GM21423 (cell line): ENCODE results near the gene UROS.
A peak's percentile ranks its signal among the peaks of the same experiment; 100 is the strongest.

Source experiments
- ATAC-seq: cut with Tn5 transposase; IDR thresholded peaks from one replicate; pipeline ENCODE4 v1.9.1; 2021; ENCODE audit warnings: mild to moderate bottlenecking, moderate library complexity; ENCODE audit not compliant: unreplicated experiment

Gene UROS

DNA sequence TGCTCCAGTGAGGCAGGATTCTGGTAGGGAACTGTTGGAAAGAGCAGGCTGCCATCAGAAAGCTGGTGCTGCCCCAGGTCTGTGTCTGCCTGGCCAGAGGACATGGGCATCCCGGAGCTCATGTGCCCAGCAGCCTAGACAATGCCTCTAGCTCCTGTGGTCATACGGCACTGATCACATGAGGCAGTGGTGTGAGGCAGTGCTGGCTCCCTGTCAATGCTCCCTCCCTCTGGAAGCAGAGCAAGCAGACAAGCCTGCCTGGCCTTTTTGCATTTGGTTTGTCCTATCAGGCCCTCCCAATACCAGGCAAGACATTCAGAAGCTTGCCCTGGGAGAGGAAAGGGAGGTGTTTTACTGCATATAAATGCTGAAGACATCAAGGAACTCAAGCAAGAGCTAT is 27.9 kb downstream of the UROS start:
- no peak for ATAC-seq

DNA sequence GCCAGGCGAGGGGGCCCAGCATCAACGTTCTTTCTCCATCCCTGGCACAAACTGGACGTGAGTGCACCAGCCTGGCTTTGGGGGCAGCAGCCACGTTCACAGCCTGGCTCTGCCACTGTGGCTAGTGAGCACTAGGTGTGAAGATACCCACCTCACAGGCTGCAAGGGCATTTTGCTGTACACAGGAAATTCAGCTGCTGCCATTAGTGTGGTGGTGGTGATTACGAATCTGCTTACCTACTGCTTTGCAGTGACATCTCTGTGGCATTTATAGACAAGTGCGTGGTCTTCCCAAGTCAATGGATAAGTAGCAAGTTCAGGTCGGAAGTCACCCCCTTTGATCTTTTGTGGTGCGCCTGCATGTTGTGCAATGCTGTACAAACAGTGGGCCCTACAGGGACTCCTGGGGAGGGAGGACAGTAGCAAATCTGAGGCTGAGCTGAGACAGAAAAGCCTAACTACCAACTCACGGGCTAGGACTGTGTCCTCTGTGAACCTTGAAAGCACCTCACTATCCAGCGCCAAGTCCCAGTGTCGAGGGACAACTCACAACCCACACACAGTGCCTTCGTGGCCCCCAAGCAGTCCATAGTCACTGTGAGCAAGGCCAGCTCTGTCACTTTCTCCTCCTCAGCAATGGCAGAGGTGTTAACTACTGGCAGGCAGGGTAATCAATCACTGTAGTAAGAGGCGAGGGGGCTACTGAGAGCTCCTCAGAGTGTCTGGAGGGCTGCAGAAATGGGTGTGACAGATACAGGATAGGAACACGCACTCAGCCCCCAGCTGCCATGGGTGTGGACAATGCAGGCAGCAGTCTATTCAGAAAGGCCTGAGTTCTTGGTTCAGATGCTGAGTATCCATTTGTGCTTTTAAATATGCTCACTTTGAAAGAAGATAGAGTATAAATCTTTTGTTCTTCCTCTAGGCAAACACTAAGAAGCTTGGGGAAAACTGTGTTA is 30.4 kb downstream of the UROS start:
- ATAC-seq, result no peak

DNA sequence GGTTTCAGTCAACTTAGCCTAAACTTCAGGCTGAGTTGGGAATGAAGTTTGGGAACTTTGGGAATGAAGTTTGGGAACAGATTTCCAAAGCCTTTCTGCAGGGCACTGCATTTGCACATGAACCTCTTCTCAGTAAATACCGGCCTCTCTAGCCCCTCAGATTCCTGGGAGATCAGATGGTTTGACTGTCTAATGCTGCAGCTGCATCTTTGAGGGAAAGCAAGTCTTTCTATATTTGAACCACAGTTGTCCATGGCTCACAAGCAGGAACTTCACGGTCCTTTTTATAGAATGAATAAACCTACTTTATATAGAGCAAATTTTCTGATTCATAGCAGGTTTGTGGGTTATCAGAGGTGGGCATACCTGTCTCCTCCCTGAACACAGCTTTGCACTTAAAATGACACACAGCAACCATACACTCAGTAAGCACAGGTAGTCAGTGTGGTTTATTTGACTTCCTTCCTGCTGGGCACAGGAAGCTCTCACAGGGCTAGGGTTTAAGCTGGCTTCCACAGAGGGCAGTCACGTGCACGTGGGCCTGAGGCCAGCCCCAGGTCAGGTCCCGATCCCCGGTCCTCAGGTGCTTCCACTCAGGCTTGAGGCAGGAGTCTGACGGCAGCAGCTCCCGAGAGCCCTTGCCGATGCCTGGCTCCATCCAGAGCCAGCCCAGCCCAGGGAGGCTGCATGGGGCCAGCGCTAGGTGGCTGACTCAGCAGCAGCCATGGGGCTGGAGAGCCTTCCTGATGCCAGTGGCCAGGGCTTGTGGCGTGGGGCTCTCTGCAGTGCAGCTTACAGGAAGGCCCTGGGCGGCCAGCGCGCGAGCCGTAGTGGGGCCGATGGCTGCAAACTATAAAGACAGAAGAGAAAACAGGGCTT is 34.7 kb downstream of the UROS start:
- ATAC-seq, result no peak

GRCh38 chr10:125785791-125786190 is 37.3 kb downstream of the UROS start:
- no peak for ATAC-seq

GRCh38 chr10:125783957-125784356 is 39.1 kb downstream of the UROS start:
- ATAC-seq, result peak; percentile 85

DNA sequence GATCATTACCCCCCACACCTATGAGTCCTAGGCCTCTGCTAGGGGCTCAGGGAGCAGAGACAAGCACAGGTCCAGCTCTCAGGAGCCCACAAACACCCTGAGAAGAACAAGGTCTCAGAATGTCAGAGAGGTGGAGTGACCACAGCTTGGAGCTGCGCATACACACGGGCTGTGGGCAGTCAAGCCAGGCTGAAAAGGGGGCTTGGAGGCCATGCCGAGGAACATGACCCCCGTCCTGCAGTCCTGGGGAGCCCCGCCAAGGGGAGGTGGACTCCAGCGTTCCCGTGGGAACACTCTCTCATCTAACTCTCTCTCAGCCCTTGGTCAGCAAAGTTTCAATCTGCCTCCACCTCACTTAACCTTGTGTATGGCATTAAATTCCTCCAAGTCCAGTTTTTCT is 39.6 kb downstream of the UROS start:
- ATAC-seq, result no peak

GRCh38 chr10:125782616-125783015 is 40.4 kb downstream of the UROS start:
- ATAC-seq, result no peak

DNA sequence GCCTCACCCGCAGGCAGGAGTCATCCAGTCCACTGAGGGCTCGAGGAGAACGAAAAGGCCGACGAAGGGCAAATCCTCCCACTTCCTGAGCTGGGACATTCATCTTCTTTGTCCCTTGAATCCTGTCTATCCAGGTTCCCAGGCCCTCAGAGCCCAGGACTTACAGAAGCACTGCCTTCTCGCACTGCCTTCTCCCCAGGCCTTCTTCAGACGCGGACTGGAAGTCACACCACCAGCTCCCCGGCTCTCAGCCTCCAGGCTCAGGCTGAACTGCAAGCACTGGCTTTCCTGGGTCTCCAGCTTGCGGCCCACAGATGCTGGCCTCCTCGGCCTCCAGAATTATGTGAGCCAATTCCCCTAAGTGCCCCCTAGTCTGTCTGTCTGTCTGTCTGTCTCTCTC is 41.0 kb downstream of the UROS start:
- ATAC-seq, result no peak

GRCh38 chr10:125781374-125781773 is 41.7 kb downstream of the UROS start:
- ATAC-seq, result no peak

DNA sequence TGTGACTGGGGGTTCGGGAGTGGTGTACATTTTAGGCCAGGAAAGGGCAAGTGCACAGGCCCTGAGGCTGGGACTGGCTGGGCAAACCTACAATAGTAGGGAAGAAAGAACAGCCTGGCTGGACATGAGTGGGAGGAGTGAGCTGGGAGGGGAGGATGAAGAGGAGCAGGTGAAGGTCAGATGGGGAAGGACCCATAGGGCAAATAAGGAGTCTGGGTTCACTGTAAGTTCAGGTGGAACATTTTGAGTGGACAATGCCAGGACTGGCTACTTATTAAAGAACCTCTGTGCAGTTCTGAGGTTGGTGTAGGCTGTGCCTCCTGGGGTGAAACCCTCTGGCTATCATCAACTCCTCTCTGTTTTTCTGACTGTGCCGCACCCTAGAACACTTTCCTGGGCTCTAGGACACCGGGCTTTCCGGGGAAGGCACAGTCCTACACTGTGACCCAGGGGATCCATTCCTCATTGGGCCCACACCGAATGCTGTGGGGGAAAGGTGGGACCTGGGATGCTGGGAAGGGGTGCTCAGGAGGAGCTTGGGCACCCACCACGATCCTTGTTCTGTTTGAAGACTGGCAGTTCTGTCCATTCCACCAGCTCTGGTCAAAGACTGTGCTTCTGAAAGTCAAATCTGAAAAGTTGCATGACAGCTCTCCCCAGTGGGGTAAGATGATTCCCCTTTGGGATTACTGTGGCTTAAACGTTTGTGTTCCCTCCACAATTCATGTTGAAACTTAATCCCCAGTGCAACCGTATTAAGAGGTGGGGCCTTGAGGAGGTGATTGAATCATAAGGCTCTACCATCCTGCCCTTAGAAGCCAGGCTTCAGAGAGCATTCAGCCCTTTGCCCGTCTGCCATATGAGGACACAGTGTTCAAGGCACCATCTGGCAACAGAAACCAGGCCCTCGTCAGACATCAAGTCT is 43.4 kb downstream of the UROS start:
- ATAC-seq, result no peak

- ATAC-seq, result no peak
Observed at GRCh38 chr10:125778556-125778955, 44.5 kb downstream of the UROS start.

- ATAC-seq, result no peak
Observed at GRCh38 chr10:125777806-125778205, 45.3 kb downstream of the UROS start.

DNA sequence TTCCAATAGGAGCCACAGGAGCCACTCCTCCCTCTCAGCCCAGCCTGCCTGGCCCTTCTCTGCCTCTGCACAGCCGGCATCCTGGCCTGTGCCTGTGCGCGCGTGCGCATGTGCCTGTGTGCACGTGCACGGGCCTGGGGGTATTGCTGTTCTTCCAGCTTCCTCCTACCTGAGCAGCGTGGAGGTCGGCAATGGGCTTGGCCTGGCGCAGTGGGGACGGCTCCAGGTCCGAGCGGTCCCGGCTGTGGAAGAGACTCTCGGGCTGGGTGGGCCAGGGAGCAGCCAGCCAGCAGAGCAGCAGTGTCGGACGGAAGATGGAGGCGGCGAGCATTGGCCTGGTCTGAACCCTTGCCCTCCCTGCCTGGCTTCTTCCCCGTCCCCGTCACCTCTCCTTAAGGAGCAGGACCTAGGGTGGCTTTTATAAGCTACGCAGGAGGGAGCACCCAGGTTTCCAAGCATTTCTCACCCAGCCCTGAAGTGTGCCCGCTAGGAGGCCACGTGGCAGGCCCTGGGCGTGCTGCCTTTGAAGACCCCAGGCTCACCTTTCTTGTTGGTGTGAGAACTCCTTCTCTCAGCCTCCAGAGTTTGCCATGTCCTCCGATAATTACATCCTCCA is 47.5 kb downstream of the UROS start, which contains the start of gene MMP21:
Gene MMP21 (minus strand): TSS at position 331 of the 616 bp plus-strand sequence. CDS start 0 bp downstream, at position 331.
- no peak for ATAC-seq

DNA sequence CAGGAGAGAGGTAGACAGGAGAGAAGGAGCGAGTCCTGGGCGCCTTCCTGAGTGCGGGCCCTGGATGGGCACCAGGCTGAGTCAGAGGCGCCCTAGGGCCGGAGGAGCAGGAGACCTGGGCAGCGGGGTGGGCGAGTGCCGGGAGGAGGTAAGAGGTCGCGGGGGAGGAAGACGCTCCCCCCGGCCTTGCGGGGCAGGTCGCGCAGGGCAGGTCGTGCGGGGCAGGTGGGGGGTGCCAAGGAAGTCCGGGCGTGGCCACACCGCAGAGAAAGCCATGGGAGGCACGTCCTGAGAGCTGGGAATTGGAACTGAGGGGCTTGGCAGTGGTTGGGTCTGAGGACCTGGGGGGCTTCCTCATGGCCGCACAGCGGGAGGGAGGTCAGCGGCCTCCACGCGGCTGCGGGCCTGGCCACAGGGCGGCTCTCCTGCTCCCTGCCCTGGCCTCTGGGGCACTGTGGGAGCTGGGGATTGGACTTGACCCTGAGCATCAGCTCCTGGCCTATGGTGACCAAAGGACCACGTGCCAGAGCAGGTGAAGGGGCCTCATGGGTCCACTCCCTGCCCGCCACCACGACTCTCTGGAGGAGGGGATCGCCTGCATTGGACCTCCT is 48.4 kb downstream of the UROS start:
- no peak for ATAC-seq

- no peak for ATAC-seq
Observed at GRCh38 chr10:125773687-125774543, 49.1 kb downstream of the UROS start.

DNA sequence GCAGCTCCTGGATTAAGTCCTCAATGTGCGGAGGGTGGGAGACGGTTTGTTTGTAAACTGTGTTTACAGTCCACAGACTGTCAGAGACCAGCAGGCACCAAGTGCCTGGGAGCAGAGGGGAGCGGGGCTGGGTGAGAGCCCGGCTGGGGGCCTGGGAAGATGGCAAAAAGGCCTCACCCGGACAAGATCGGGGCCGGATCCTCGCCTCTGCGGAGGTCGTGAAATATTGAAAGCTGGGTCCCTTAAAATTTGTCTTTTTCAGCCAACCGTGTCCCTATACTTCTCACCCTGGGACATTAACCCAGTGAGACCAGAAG is 50.2 kb downstream of the UROS start:
- no peak for ATAC-seq

GRCh38 chr10:125772112-125772863 is 50.8 kb downstream of the UROS start:
- ATAC-seq, result no peak

- ATAC-seq, result no peak
Observed at GRCh38 chr10:125770844-125771243, 52.2 kb downstream of the UROS start.
